GM23338 (cell line): ENCODE results near the gene FOXP4. TPM values are rescaled to one million over a fixed set of nuclear protein-coding genes. Genes with fewer than 3 reads are reported as not detected.

Experiments used
- ATAC-seq: fragments of 200-7000 bp; cut with Tn5 transposase; 3 replicates; pipeline ENCODE4 v1.9.1; 2020
- DNase-seq: peaks from one replicate; pipeline ENCODE4 v3.0.0-alpha.2; 2015; ENCODE audit warnings: low spot score
- H2AFZ ChIP-seq: fragments of 200-600 bp; sonication (generic); 2 replicates; pipeline ENCODE4 v1.8.0; 2016; ENCODE audit warnings: antibody characterized with exemption, mild to moderate bottlenecking, moderate library complexity
- H3F3A ChIP-seq: fragments of 200-600 bp; sonication (generic); replicated peaks from 2 replicates; pipeline ENCODE4 v1.8.0; 2017; ENCODE audit warnings: antibody characterized with exemption, mixed run types, low read depth
- H3K27ac ChIP-seq: fragments of 200-600 bp; sonication (generic); 2 replicates; pipeline ENCODE4 v1.6.1; 2016; ENCODE audit warnings: low read depth
- H3K27me3 ChIP-seq: fragments of 200-600 bp; sonication (generic); 2 replicates; pipeline ENCODE4 v1.8.0; 2016; ENCODE audit warnings: mild to moderate bottlenecking, mixed run types, moderate library complexity; ENCODE audit not compliant: insufficient read depth
- H3K36me3 ChIP-seq: fragments of 200-600 bp; sonication (generic); 2 replicates; pipeline ENCODE4 v1.8.0; 2016; ENCODE audit warnings: mild to moderate bottlenecking; ENCODE audit not compliant: insufficient read depth
- H3K4me1 ChIP-seq: fragments of 200-600 bp; sonication (generic); 2 replicates; pipeline ENCODE4 v1.8.0; 2016; ENCODE audit warnings: mild to moderate bottlenecking, moderate library complexity; ENCODE audit not compliant: insufficient read depth
- H3K4me2 ChIP-seq: fragments of 200-600 bp; sonication (generic); 2 replicates; pipeline ENCODE4 v1.7.1; 2017; ENCODE audit warnings: mixed run types
- H3K4me3 ChIP-seq: fragments of 200-600 bp; sonication (generic); 2 replicates; pipeline ENCODE4 v1.6.1; 2016; ENCODE audit warnings: mixed run types
- H3K79me2 ChIP-seq: fragments of 200-600 bp; sonication (generic); replicated peaks from 2 replicates; pipeline ENCODE4 v1.8.0; 2017; ENCODE audit warnings: mild to moderate bottlenecking; ENCODE audit not compliant: insufficient read depth
- H3K9me2 ChIP-seq: fragments of 200-600 bp; sonication (generic); 2 replicates; pipeline ENCODE4 v1.8.0; 2017; ENCODE audit not compliant: insufficient read depth
- H4K20me1 ChIP-seq: fragments of 200-600 bp; sonication (generic); replicated peaks from 2 replicates; pipeline ENCODE4 v1.8.0; 2017; ENCODE audit warnings: mild to moderate bottlenecking; ENCODE audit not compliant: insufficient read depth
- H3K27ac Mint-ChIP-seq: 2 replicates; pipeline ENCODE4 v1.8.0; 2020; ENCODE audit warnings: inconsistent platforms, mild to moderate bottlenecking, moderate library complexity, mixed read lengths
- H3K27me3 Mint-ChIP-seq: 3 replicates; pipeline ENCODE4 v1.8.0; 2022; ENCODE audit warnings: low read depth, mild to moderate bottlenecking, moderate library complexity, mixed read lengths, inconsistent platforms; ENCODE audit not compliant: insufficient read depth, poor library complexity
- H3K36me3 Mint-ChIP-seq: 3 replicates; pipeline ENCODE4 v1.8.0; 2021; ENCODE audit warnings: low read depth, mild to moderate bottlenecking, inconsistent platforms, moderate library complexity, mixed read lengths
- H3K4me1 Mint-ChIP-seq: 3 replicates; pipeline ENCODE4 v1.8.0; 2020; ENCODE audit warnings: mild to moderate bottlenecking, inconsistent platforms, mixed read lengths
- H3K4me3 Mint-ChIP-seq: 3 replicates; pipeline ENCODE4 v1.8.0; 2021; ENCODE audit warnings: moderate library complexity, mild to moderate bottlenecking, inconsistent platforms, mixed read lengths
- H3K9me3 Mint-ChIP-seq: 3 replicates; pipeline ENCODE4 v1.8.0; 2020; ENCODE audit warnings: moderate library complexity, mild to moderate bottlenecking, inconsistent platforms, mixed read lengths
- CREB1 ChIP-seq: fragments of 250-450 bp; sonication (Bioruptor Pico); IDR thresholded peaks from 2 replicates; pipeline ENCODE4 v1.5.0; 2020; ENCODE audit warnings: low read depth, mild to moderate bottlenecking, moderate library complexity
- EZH2 ChIP-seq: fragments of 200-600 bp; sonication (generic); IDR thresholded peaks from one replicate; pipeline ENCODE4 v1.8.0; 2017; ENCODE audit warnings: antibody characterized with exemption, mild to moderate bottlenecking, low read depth; ENCODE audit not compliant: unreplicated experiment
- JUNB ChIP-seq: IDR thresholded peaks from one replicate; pipeline ENCODE4 v1.6.1; 2016; ENCODE audit warnings: antibody characterized with exemption; ENCODE audit not compliant: unreplicated experiment
- NANOG ChIP-seq: IDR thresholded peaks from 2 replicates; pipeline ENCODE4 v1.6.1; 2016; ENCODE audit warnings: antibody characterized with exemption, borderline replicate concordance
- ZNF114 ChIP-seq: fragments of 250-450 bp; sonication (Bioruptor Pico); IDR thresholded peaks from 2 replicates; pipeline ENCODE4 v1.5.0; 2020; ENCODE audit warnings: mild to moderate bottlenecking, moderate library complexity
- ZNF331 ChIP-seq: fragments of 250-450 bp; sonication (Bioruptor Pico); IDR thresholded peaks from 2 replicates; pipeline ENCODE4 v1.5.0; 2020; ENCODE audit warnings: low read depth, mild to moderate bottlenecking, moderate library complexity
- polyA plus RNA-seq: library from polyadenylated mRNA; unstranded; fragments of >200 nt; fragmentation: Nextera tagmentation; extraction: Ambion mirVana; gene quantifications from 2 replicates; pipeline ENCODE4 v1.2.1, GENCODE V29; 2016
- total RNA-seq: library from RNA; depleted of rRNA; stranded (reverse); fragments of >200 nt; shearing (Covaris generic); gene quantifications from 2 replicates; pipeline ENCODE4 v1.2.3, GENCODE V29; 2014
- TF ChIP-seq, protein P1 (sequence below): fragments of 250-450 bp; sonication (Bioruptor Pico); IDR thresholded peaks from 2 replicates; pipeline ENCODE4 v1.5.0; 2020; ENCODE audit warnings: mild to moderate bottlenecking, moderate library complexity

The FOXP4 gene
- total and polyA plus RNA-seq, 2 experiments from 2014 or later: 5.1 to 13.5 TPM

DNA sequence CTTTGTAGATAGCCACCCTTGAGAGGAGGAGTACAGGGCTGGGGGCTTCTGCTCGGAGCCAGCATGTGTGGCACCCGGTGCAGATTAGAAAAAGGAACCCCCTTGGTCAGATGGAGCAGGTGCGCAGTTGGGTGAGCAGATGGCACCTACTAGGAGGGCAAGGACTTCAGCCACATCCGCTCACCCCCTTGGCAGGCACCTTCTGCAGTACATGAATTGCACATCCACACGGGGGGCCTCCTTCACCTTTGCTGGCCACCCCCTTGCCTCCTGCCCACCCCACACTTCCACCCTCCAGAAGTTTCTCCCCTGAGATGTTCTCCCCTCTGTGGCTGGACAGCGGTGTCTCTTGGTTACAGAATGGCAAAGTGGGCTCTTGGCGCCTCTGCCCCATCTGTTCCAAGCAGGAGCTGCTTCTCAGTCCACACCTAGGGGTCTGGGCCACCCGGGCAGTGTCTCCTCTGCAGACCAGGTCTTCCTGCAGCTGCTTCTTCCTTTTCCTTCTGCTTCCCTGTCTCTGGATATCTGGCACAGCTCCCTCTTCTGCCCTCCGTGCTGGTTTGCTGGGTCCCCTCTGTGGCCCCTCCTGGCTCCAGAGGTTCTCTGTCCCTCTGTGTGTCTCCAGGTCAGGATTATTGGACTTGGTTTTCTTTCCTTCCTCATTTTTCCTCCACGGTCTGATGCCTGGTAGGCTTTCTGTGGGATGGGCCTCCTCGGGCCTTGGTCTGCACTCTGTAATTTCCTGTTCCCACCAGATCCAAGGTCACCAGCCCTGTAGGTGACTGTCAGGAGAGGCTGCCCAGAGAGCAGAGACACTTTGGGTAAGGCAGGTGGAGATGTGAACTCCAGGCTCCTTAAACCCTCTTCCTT lies 96.1 kb downstream of the FOXP4 start:
- no peaks in the 10 kb centered on the region for H3K9me3 Mint-ChIP-seq
- no peak overlapping the region for H3K27ac Mint-ChIP-seq
- Histone ChIP-seq H3K4me1 (peaks cover 48% of the 10 kb centered on the region), H3K36me3 (no peaks in the 10 kb centered on the region), H3K4me3 (no peak overlapping the region), H3K4me2 (no peak overlapping the region), H3F3A (no peaks in the 10 kb centered on the region), H3K27me3 (peaks cover 55% of the 10 kb centered on the region), H3K9me2 (no peaks in the 10 kb centered on the region), H3K27ac (no peak overlapping the region), H4K20me1 (peaks cover 6% of the 10 kb centered on the region; the same call in 1 of the 2 replicates), H3K79me2 (peaks cover 9% of the 10 kb centered on the region; the same call in 1 of the 2 replicates), H2AFZ (no peak overlapping the region)
- H3K4me1 Mint-ChIP-seq: peaks cover 61% of the 10 kb centered on the region
- H3K27me3 Mint-ChIP-seq: peaks cover 41% of the 10 kb centered on the region
- H3K36me3 Mint-ChIP-seq: peaks cover 33% of the 10 kb centered on the region
- no peak overlapping the region for H3K4me3 Mint-ChIP-seq
- TF ChIP-seq ZNF331 (no peak), JUNB (no peak), ZNF114 (CRISPR knock-in tag) (no peak), CREB1 (CRISPR knock-in tag) (no peak), NANOG (no peak), EZH2 (no peak)
- TF ChIP-seq, protein P1, sequence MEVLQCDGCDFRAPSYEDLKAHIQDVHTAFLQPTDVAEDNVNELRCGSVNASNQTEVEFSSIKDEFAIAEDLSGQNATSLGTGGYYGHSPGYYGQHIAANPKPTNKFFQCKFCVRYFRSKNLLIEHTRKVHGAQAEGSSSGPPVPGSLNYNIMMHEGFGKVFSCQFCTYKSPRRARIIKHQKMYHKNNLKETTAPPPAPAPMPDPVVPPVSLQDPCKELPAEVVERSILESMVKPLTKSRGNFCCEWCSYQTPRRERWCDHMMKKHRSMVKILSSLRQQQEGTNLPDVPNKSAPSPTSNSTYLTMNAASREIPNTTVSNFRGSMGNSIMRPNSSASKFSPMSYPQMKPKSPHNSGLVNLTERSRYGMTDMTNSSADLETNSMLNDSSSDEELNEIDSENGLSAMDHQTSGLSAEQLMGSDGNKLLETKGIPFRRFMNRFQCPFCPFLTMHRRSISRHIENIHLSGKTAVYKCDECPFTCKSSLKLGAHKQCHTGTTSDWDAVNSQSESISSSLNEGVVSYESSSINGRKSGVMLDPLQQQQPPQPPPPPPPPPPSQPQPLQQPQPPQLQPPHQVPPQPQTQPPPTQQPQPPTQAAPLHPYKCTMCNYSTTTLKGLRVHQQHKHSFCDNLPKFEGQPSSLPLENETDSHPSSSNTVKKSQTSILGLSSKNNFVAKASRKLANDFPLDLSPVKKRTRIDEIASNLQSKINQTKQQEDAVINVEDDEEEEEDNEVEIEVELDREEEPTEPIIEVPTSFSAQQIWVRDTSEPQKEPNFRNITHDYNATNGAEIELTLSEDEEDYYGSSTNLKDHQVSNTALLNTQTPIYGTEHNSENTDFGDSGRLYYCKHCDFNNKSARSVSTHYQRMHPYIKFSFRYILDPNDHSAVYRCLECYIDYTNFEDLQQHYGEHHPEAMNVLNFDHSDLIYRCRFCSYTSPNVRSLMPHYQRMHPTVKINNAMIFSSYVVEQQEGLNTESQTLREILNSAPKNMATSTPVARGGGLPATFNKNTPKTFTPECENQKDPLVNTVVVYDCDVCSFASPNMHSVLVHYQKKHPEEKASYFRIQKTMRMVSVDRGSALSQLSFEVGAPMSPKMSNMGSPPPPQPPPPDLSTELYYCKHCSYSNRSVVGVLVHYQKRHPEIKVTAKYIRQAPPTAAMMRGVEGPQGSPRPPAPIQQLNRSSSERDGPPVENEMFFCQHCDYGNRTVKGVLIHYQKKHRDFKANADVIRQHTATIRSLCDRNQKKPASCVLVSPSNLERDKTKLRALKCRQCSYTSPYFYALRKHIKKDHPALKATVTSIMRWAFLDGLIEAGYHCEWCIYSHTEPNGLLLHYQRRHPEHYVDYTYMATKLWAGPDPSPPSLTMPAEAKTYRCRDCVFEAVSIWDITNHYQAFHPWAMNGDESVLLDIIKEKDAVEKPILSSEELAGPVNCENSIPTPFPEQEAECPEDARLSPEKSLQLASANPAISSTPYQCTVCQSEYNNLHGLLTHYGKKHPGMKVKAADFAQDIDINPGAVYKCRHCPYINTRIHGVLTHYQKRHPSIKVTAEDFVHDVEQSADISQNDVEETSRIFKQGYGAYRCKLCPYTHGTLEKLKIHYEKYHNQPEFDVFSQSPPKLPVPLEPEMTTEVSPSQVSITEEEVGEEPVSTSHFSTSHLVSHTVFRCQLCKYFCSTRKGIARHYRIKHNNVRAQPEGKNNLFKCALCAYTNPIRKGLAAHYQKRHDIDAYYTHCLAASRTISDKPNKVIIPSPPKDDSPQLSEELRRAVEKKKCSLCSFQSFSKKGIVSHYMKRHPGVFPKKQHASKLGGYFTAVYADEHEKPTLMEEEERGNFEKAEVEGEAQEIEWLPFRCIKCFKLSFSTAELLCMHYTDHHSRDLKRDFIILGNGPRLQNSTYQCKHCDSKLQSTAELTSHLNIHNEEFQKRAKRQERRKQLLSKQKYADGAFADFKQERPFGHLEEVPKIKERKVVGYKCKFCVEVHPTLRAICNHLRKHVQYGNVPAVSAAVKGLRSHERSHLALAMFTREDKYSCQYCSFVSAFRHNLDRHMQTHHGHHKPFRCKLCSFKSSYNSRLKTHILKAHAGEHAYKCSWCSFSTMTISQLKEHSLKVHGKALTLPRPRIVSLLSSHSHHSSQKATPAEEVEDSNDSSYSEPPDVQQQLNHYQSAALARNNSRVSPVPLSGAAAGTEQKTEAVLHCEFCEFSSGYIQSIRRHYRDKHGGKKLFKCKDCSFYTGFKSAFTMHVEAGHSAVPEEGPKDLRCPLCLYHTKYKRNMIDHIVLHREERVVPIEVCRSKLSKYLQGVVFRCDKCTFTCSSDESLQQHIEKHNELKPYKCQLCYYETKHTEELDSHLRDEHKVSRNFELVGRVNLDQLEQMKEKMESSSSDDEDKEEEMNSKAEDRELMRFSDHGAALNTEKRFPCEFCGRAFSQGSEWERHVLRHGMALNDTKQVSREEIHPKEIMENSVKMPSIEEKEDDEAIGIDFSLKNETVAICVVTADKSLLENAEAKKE (CRISPR knock-in tag): no peak
- no peak for ATAC-seq
- no peak for DNase-seq
